Measurements from ENCODE around the gene SEMG2.

DNA sequence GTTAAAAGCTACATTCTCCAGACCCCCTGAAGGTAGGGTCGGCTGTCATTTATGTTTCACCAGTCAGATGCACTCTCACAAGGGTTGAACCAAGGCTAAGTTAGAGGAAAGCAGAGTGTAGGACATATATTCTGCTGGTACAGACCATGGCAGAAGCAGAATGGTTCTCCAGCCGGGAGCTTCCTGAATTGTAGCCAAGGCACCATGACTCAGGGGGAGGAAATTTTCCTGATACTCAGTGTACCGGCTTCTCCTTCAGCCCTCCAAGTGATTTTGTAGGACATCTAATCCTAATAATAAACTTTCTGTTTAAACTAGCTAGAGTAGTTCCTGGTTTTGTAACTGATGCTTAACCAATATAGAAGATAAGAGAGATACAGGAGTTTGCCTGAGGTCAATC lies 47.4 kb downstream of the SEMG2 start:
- TF ChIP-seq, protein P1, sequence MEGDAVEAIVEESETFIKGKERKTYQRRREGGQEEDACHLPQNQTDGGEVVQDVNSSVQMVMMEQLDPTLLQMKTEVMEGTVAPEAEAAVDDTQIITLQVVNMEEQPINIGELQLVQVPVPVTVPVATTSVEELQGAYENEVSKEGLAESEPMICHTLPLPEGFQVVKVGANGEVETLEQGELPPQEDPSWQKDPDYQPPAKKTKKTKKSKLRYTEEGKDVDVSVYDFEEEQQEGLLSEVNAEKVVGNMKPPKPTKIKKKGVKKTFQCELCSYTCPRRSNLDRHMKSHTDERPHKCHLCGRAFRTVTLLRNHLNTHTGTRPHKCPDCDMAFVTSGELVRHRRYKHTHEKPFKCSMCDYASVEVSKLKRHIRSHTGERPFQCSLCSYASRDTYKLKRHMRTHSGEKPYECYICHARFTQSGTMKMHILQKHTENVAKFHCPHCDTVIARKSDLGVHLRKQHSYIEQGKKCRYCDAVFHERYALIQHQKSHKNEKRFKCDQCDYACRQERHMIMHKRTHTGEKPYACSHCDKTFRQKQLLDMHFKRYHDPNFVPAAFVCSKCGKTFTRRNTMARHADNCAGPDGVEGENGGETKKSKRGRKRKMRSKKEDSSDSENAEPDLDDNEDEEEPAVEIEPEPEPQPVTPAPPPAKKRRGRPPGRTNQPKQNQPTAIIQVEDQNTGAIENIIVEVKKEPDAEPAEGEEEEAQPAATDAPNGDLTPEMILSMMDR (IDR thresholded peaks at IDR 0.05) = no peak
- no peak for TF ChIP-seq POLR2A (IDR thresholded peaks at IDR 0.05)

Measured in uterus (tissue), 2 donors.